ENCODE data around the gene GALNTL6.
A peak's percentile ranks its signal among the peaks of the same experiment; 100 is the strongest.

DNA sequence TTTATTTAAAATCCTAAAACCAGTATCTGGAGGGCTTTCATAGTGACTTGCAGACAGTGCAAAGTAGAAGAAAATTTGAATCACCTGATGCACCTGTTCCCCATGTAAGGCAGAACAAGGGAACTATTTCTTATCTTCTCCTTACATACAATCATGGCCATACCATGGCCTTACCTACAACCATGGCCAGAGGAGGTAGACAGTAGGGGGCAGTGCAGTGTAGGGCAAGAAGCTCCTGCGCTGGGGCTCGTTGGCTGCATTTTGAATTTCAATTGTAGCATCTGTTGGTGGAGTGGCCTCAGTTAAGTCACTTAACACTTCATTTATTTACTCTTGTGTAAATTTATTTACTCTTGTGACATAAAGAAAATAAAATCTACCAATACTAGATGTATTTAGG is 33.0 kb downstream of the GALNTL6 start:
- TF ChIP-seq, protein P1, sequence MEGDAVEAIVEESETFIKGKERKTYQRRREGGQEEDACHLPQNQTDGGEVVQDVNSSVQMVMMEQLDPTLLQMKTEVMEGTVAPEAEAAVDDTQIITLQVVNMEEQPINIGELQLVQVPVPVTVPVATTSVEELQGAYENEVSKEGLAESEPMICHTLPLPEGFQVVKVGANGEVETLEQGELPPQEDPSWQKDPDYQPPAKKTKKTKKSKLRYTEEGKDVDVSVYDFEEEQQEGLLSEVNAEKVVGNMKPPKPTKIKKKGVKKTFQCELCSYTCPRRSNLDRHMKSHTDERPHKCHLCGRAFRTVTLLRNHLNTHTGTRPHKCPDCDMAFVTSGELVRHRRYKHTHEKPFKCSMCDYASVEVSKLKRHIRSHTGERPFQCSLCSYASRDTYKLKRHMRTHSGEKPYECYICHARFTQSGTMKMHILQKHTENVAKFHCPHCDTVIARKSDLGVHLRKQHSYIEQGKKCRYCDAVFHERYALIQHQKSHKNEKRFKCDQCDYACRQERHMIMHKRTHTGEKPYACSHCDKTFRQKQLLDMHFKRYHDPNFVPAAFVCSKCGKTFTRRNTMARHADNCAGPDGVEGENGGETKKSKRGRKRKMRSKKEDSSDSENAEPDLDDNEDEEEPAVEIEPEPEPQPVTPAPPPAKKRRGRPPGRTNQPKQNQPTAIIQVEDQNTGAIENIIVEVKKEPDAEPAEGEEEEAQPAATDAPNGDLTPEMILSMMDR (IDR thresholded peaks at IDR 0.05), result peak in 2 of 3 experiments; percentile 24 to 38
- TF ChIP-seq POLR2A (IDR thresholded peaks at IDR 0.05), result no peak

All from testis (tissue), 2 donors.